KOPT-K1 (cell line): ENCODE data around the gene SETBP1.

ENCODE experiments used
- H3K27ac ChIP-seq: fragments of 200-600 bp; sonication (generic); 2 replicates; pipeline ENCODE4 v1.5.1; 2016; ENCODE audit warnings: antibody characterized with exemption, mild to moderate bottlenecking, low read depth, low read length; ENCODE audit not compliant: poor library complexity, severe bottlenecking
- H3K36me3 ChIP-seq: fragments of 200-600 bp; sonication (generic); 2 replicates; pipeline ENCODE4 v1.5.1; 2017; ENCODE audit warnings: antibody characterized with exemption, mild to moderate bottlenecking, low read length, moderate library complexity; ENCODE audit not compliant: insufficient read depth
- H3K9me3 ChIP-seq: fragments of 200-600 bp; sonication (generic); 2 replicates; pipeline ENCODE4 v1.5.1; 2017; ENCODE audit warnings: antibody characterized with exemption, low read length, mild to moderate bottlenecking; ENCODE audit not compliant: insufficient read depth, poor library complexity, severe bottlenecking

The SETBP1 gene

GRCh38 chr18:45057955-45058600 is 377.4 kb downstream of the SETBP1 start:
- no peaks in the 10 kb centered on the region for H3K9me3 ChIP-seq
- no peak overlapping the region for H3K27ac ChIP-seq
- H3K36me3 ChIP-seq = no peaks in the 10 kb centered on the region

- Histone ChIP-seq H3K36me3 (no peaks in the 10 kb centered on the region), H3K9me3 (no peaks in the 10 kb centered on the region), H3K27ac (no peak overlapping the region)
Measured at GRCh38 chr18:45059695-45060094, 379.0 kb downstream of the SETBP1 start.

GRCh38 chr18:45060102-45060501 is 379.4 kb downstream of the SETBP1 start:
- Histone ChIP-seq H3K9me3 (no peaks in the 10 kb centered on the region), H3K36me3 (no peaks in the 10 kb centered on the region), H3K27ac (no peak overlapping the region)

GRCh38 chr18:45061359-45061758 is 380.7 kb downstream of the SETBP1 start:
- no peaks in the 10 kb centered on the region for H3K9me3 ChIP-seq
- no peaks in the 10 kb centered on the region for H3K36me3 ChIP-seq
- no peak overlapping the region for H3K27ac ChIP-seq

DNA sequence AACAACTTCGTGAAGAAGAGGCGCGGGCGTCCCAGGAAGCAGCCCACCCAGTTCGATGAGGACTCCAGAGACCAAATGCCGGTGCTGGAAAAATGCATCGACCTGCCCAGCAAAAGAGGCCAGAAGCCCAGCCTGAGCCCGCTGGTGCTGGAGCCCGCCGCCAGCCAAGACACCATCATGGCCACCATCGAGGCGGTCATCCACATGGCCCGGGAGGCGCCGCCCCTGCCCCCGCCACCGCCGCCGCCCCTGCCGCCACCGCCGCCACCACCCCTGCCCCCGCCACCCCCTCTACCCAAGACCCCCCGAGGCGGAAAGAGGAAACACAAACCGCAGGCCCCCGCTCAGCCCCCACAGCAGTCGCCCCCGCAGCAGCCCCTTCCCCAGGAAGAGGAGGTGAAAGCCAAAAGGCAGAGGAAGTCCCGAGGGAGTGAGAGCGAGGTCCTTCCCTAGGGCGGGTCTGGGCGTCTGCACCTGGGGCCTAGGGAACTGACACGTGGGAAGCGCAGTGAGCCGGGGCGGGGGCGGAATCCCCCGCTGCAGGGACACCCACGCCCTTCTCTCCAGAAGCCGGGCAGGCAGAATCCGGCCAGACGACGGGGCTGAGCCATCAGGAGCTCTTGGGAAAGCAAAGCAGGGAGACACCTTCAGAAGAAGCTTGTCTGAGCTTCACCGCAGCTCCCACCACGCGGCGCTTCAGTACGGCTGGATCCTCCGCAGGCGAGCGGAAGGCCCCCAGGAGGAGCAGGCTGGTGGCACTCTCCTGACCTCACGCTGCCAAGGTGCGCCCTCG is 382.8 kb downstream of the SETBP1 start:
- Histone ChIP-seq H3K9me3 (no peaks in the 10 kb centered on the region), H3K27ac (no peak overlapping the region), H3K36me3 (no peaks in the 10 kb centered on the region)

DNA sequence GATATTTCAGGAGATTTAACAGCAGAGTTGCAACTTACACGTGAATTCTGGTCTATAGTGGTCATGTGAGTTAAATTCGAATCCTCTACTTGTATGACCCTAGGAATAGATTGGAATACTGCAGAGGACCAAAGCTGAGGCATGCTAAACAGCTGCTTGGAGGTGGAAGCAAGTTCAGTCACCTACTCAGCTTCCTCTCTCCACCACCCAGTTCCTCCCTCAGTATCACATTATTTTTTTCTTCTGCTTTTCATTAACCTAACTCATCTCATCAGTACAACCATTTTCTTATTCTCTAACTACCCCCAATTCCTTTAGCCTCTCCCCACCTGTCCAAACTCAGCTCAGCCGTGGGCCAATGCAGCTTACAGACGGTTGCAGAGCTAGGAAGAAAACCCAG is 385.5 kb downstream of the SETBP1 start:
- no peak overlapping the region for H3K27ac ChIP-seq
- H3K36me3 ChIP-seq = no peaks in the 10 kb centered on the region
- H3K9me3 ChIP-seq = no peaks in the 10 kb centered on the region

- no peaks in the 10 kb centered on the region for H3K36me3 ChIP-seq
- no peak overlapping the region for H3K27ac ChIP-seq
- no peaks in the 10 kb centered on the region for H3K9me3 ChIP-seq
Measured at GRCh38 chr18:45066886-45067285, 386.2 kb downstream of the SETBP1 start.

- Histone ChIP-seq H3K36me3 (no peaks in the 10 kb centered on the region), H3K27ac (no peak overlapping the region), H3K9me3 (no peaks in the 10 kb centered on the region)
Measured at GRCh38 chr18:45068400-45069094, 387.9 kb downstream of the SETBP1 start.

DNA sequence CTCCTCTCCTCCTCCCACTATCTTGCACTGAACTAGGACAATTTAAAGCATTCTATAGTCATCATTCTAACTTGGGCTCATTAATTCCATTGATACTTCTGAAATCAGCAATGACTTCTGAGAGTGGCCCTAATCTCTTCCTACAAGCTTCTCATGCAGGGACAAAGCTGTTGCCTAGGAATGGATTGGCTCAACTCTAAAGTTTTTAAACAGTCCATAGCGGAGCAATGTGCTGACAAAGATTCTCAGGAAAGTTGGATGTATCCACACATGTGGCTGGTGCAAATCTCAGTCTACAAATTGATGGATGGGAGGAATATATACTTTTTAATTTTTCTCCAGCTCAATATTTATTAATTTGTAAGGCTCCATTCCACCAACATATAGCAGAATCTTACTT is 388.9 kb downstream of the SETBP1 start:
- H3K27ac ChIP-seq = no peak overlapping the region
- H3K36me3 ChIP-seq = no peaks in the 10 kb centered on the region
- no peaks in the 10 kb centered on the region for H3K9me3 ChIP-seq

DNA sequence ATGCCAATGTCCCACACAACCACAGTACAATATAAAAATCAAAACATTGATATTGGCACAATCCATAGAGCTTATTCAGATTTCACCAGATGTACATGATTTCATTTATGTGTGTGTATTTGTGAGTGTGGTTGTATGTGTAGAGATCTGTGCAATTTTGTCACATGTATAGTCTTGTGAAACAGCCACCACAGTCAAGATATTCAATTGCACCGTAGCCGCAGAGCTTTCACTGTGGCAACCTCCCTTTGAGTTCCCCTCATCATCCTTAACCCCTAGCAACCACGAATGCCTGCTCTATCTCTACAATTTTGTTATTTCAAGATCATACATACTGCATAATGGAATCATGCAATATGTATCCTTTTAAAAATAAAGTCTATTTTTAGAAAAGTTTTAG is 391.3 kb downstream of the SETBP1 start:
- H3K27ac ChIP-seq = no peak overlapping the region
- H3K9me3 ChIP-seq = no peaks in the 10 kb centered on the region
- H3K36me3 ChIP-seq = no peaks in the 10 kb centered on the region

DNA sequence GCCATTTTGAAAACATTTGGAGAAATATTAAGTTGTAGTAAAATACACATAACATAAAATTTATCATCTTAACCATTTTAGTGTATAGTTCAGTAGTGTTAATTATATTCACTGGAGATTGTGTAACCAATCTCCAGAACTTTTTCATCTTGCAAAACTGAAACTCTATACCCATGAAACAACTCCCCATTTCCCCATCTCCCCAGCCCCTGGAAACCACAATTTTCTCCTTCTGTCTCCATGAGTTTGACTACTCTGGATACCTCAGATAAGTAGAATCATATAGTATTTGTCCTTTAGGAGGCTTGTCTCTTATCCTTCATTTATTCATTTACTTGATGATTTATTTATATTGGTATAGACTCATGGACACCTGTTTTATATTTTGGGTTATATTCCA is 392.9 kb downstream of the SETBP1 start:
- Histone ChIP-seq H3K9me3 (no peaks in the 10 kb centered on the region), H3K27ac (no peak overlapping the region), H3K36me3 (no peaks in the 10 kb centered on the region)

DNA sequence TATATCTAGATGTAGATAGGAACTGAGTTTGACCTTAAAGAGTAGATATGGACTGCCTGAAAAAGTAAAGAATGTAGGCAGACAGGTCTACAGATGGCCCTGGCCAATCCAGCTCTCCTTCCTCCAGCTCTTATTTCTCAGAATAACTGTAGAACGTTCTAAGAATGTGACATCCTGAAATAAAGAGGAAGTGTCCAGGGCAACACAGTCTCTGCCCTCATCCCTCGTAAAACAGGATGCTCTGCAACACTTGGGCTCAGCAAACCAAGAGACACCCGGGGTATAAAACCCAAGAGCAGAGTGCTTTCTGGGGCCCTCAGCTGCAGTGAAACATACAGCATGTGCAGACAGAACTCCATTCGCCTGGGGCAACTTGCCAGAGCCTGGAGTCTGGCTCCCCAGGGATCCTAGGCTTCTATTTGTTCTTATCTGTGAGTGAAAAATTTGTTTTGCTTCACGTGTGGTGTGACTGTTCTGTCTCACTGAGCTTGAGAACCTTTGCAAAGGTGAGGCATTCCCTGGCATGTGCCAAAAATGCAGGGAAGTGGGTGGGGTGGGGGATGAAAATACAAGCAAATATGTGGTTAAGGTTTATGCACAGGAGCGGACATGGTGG is 401.0 kb downstream of the SETBP1 start:
- H3K9me3 ChIP-seq = no peaks in the 10 kb centered on the region
- no peaks in the 10 kb centered on the region for H3K36me3 ChIP-seq
- no peak overlapping the region for H3K27ac ChIP-seq

DNA sequence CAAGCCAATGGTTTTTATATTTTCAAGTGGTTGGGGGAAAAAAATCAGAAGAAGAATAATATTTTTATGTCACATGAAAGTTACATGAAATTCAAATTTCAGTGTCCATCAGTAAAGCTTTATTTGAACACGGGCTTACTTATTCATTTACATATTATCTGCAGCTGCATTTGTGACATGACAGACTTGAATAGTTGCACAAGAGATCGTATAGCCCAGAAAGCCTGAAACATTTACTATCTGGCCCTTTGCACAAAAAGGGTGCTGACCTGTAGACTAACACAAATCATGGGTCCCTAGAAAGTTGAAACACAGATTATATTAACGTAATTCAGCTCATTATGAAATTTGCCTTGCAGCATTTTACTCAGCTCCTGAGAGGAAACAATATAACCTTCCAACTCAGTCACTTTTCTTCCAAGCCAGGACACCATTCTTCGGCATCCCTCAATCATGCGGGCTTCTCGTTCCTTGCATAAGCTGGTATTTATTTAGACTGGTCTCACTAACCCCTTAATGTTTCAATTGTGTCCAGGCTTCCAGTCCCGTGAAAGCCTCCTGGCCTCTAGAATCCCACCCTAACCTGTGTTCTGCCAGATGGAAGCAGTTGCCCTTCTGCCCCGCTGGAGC is 402.7 kb downstream of the SETBP1 start:
- H3K9me3 ChIP-seq = no peaks in the 10 kb centered on the region
- no peaks in the 10 kb centered on the region for H3K36me3 ChIP-seq
- H3K27ac ChIP-seq = no peak overlapping the region

GRCh38 chr18:45084206-45084605 is 403.5 kb downstream of the SETBP1 start:
- Histone ChIP-seq H3K27ac (no peak overlapping the region), H3K9me3 (no peaks in the 10 kb centered on the region), H3K36me3 (no peaks in the 10 kb centered on the region)
